GM21737 (cell line): ENCODE results near the gene USP12.
"Not testable (repeated sequence)": the region's sequence is repeated elsewhere in the genome, so short reads cannot be mapped to it uniquely, and the experiment has no call there.

Experiments used
- ATAC-seq: cut with Tn5 transposase; IDR thresholded peaks from one replicate; pipeline ENCODE4 v1.9.1; 2021; ENCODE audit warnings: mild to moderate bottlenecking, moderate library complexity; ENCODE audit not compliant: unreplicated experiment

Gene USP12

GRCh38 chr13:27171244-27171826 lies at the start of gene USP12:
USP12 (minus strand) TSS chr13:27171811; CDS start chr13:27171639, 172 bp downstream.
- ATAC-seq, result peak; percentile 20

DNA sequence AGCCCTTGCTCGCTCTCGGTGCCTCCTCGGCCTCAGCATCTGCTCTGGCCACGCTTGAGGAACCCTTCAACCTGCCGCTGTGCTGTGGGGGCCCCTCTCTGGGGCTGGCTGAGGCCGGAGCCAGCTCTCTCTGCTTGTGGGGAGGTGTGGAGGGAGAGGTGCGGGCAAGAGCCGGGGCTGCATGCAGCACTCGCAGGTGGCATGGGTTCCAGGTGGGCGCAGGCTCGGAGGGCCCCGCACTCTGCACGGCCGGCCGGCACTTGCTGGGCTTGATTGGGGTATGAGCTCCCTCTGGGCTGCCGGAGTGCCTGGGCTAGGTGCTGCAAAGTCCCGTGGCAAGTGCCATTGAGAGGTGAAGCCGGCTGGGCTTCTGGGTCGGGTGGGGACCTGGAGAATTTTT lies 48.0 kb upstream of the USP12 start:
- ATAC-seq, result no peak

- not testable (repeated sequence) for ATAC-seq
Measured at GRCh38 chr13:27218861-27219260, 47.2 kb upstream of the USP12 start.

DNA sequence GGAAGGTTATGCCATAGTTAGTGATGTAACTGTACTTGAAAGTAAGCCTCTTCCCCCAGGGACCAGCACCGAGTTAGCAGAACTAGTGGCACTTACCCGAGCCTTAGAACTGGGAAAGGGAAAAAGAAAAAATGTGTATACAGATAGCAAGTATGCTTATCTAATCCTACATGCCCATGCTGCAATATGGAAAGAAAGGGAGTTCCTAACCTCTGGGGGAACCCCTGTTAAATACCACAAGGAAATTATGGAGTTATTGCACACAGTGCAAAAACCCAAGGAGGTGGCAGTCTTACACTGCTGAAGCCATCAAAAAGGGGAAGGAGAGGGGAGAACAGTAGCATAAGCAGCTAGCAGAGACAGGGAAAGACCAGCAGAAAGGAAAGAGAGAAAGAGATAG lies 46.2 kb upstream of the USP12 start:
- ATAC-seq, result not testable (repeated sequence)

DNA sequence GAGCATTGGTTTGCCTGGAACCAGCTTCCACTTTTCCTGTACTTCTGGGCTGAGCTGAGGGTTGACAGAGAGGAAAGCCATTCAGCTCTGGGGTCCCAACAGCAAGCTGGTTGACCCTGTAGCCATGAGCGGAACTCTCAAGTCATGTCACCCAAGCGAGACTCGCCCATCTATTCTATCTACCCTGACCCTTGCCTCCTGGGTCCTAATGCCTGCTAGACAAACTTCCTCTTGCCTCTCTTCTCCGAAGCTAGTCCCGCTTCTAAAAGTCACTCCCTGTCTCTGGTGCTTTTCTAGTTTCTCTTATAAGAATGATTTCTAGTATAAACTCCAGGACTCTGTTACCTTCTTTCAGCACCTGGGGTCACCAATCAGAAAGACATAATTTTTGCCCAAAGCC lies 41.8 kb upstream of the USP12 start:
- ATAC-seq, result not testable (repeated sequence)

- ATAC-seq, result no peak
Measured at GRCh38 chr13:27211771-27212364, 40.3 kb upstream of the USP12 start.

- no peak for ATAC-seq
Measured at GRCh38 chr13:27211271-27211670, 39.7 kb upstream of the USP12 start.

DNA sequence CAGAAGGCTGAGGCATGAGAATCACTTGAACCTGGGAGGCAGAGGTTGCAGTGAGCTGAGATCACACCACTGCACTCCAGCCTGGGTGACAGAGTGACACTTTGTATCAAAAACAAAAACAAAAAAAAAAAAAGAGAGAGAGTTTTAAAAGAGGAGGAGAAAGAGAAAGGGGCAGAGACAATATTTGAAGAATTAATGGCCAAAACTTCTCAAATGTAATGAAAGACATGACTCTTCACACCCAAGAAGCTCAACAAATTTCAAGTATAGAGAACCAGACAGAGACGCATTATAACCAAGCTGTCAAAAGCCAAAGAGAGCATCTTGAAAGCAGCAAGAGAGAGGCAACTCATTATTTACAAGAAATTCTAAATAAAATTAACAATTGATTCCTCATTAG lies 36.9 kb upstream of the USP12 start:
- ATAC-seq, result no peak

DNA sequence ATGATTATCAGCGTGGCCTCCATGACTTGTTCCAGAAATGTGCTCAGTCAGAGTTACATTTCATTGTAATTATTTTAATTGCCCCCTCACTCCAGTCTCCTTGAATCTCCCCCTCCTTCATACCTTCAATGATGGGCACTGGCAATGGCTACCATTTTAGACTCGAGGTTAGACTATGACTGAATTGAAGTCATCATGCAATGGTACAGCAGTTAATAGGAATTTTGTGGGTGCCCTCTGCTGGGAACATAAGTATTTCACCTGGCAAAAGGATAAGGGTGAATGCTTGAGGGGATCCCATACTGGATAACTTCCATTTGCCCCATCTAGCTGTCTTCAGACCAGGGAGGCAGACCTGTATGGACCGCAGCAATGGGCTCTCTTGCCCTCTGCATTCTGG lies 32.2 kb upstream of the USP12 start:
- ATAC-seq, result no peak

- no peak for ATAC-seq
Measured at GRCh38 chr13:27203186-27203585, 31.6 kb upstream of the USP12 start.

- ATAC-seq, result no peak
Measured at GRCh38 chr13:27201661-27202060, 30.1 kb upstream of the USP12 start.

- ATAC-seq, result no peak
Measured at GRCh38 chr13:27200413-27201070, 28.9 kb upstream of the USP12 start.

GRCh38 chr13:27199696-27200095 lies 28.1 kb upstream of the USP12 start:
- ATAC-seq, result no peak

- no peak for ATAC-seq
Measured at GRCh38 chr13:27199211-27199610, 27.6 kb upstream of the USP12 start.

DNA sequence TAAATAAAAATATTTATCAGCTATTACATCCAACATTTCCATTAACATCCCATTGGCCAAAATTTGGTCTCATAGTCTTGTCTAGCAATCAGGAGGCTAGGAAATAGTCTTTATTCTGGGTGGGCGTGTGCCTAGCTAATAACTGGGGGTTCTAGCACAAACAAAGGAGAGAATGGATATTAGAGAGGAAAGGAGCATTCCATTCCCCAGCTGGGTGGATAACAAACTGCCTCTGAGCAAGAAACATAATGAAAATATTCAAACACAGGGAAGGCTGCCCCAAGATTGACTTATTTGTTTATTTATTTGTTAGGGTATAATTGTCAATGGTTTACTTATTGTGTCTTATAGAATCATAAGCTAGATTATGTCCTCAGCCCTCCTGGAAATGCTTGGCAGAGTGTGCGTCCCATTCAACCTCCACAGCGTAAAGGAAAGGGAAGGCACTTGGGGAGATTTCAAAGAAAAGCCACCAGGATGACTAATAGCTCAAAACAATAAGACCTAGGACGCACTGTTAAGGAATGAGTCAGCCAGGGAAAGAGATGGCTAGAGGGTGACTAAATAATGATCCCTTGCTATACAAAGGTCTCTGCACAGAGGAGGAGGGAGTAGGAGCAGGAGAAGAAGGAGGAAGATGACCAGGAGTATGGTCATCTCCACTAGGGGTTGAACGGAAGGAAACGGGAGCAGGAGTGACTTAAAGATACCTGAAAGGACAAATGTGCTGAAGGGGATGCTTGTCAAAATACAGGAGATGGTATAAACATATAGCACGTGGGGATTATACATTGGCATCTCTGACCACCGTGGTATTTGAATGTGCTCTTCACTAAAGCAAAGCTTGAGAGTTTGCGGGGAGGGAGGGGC lies 23.5 kb upstream of the USP12 start:
- no peak for ATAC-seq

GRCh38 chr13:27194209-27194608 lies 22.6 kb upstream of the USP12 start:
- ATAC-seq, result no peak

- no peak for ATAC-seq
Measured at GRCh38 chr13:27193496-27193895, 21.9 kb upstream of the USP12 start.

- no peak for ATAC-seq
Measured at GRCh38 chr13:27192973-27193372, 21.4 kb upstream of the USP12 start.

GRCh38 chr13:27192367-27192766 lies 20.8 kb upstream of the USP12 start:
- not testable (repeated sequence) for ATAC-seq

- ATAC-seq, result no peak
Measured at GRCh38 chr13:27189192-27189591, 17.6 kb upstream of the USP12 start.

DNA sequence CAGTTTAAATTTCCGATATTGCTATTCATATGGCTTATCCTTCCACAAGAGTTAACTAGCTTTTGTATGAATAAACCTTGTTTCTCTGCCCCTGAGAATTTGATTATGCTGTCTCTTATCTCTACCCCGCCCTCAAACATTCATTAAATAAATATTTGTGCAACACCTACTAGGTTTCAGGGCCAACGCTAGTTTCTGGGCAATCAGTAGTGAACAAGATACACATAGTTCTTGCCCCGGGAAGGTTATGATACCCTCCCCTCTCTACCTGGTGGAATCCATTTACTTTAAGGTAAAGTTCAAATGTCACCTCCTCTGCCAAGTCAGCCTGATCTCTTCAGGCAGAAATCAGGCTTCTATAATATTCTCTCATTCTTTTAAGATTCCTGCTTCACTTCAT lies 16.6 kb upstream of the USP12 start:
- no peak for ATAC-seq

- ATAC-seq, result no peak
Measured at GRCh38 chr13:27186295-27186694, 14.7 kb upstream of the USP12 start.
